Fibroblast of the aortic adventitia (primary cell): ENCODE results near the gene CNTFR. TPM values are rescaled to one million over a fixed set of nuclear protein-coding genes. Genes with fewer than 3 reads are reported as not detected.

Source experiments
- DNase-seq: peaks from one replicate; pipeline ENCODE4 v3.0.0-alpha.2; 2010; ENCODE audit warnings: low read depth
- H3K4me3 ChIP-seq: 2 replicates; pipeline ENCODE4 v1.5.1; 2011; ENCODE audit warnings: low read depth, mild to moderate bottlenecking, control low read depth, low read length, moderate library complexity
- total RNA-seq: library from RNA; depleted of rRNA; stranded (reverse); fragments of >200 nt; gene quantifications from 2 replicates; pipeline ENCODE4 v1.2.3, GENCODE V29; 2012; ENCODE audit warnings: low replicate concordance
- TF ChIP-seq, protein P1 (sequence below): IDR thresholded peaks from 2 replicates; pipeline ENCODE4 v1.5.1; 2011; ENCODE audit warnings: mild to moderate bottlenecking, low read length, control low read depth, inconsistent platforms; ENCODE audit not compliant: insufficient read depth

Gene CNTFR
- total RNA-seq, 1 donor = not detected

DNA sequence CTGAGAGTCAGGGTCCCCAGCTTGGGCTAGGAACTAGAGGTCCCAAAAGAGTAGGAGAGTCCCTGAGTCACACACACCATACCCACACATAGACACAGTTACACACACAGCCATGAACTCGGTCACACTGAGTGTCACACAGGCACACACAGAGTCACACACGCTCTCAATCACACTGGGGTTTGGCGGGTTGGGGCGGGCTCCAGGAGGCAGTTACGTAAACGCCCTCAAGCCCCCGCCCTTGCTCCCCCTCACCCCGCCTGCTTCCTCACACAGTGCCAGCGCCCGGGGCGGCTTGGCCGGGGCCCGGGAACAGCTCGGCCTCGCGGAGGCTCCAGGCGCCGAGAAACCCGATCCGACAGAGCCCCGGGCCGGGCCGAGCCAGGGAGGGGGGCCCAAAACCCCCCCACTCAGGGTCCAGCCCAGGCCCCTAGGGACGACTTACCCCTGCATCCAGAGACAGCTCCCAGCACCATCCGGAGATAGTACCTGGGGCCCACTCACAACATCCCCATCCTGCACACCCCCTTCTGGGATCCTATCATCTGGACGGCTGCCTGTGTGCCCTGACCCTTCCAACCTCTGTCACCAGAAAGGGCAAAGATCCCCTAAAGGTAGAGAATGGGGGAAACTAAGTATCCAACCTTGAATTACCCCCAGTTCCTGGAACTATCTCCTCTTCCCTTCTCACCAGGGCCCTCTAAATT is 3.5 kb upstream of the CNTFR start:
- DNase-seq = peak; percentile 18
- no peak overlapping the region for H3K4me3 ChIP-seq
- TF ChIP-seq, protein P1, sequence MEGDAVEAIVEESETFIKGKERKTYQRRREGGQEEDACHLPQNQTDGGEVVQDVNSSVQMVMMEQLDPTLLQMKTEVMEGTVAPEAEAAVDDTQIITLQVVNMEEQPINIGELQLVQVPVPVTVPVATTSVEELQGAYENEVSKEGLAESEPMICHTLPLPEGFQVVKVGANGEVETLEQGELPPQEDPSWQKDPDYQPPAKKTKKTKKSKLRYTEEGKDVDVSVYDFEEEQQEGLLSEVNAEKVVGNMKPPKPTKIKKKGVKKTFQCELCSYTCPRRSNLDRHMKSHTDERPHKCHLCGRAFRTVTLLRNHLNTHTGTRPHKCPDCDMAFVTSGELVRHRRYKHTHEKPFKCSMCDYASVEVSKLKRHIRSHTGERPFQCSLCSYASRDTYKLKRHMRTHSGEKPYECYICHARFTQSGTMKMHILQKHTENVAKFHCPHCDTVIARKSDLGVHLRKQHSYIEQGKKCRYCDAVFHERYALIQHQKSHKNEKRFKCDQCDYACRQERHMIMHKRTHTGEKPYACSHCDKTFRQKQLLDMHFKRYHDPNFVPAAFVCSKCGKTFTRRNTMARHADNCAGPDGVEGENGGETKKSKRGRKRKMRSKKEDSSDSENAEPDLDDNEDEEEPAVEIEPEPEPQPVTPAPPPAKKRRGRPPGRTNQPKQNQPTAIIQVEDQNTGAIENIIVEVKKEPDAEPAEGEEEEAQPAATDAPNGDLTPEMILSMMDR = no peak

DNA sequence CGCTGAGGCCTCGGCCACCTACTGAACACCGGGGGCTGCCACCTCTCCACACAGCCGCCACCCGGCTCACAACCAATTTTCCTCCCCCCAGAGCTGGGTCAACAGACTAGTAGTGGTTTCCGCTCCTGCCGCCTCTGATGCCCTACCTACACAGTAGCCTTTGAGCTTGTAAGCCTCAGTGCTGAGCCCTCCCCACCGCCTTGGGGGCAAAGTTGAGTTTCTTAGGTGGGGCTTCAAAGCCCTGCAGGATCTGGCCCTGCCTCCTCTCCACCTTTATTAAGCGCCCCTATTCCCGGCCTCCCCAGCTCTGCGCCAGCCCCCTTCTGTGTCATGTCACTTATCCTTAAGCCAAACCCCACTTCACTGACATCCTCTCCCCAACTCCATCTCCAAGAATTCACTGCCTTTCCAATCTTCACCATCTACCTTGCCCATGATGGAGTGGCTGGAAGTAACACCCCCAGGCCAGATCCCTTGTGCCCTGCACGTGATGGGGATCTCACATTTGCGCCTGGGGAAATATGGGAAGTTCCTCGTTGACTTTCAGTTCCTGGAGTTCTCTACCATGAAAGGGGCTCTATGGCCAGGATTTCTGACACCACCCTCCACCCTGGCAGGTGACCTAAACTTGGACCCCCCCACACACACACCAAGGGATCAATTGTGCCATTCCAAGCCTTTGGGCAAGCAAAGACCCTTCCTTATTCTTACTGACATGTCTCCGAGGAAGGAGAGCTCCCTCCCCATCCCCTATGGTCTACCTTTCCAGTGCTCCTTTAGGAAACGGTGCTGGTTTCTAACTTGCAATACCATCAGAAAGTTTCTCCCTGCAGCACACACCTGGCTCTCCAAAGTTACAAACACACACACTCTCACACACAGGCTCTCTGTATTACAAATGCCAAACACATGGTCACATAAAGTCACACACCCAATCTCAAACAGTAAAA is 2.7 kb upstream of the CNTFR start:
- H3K4me3 ChIP-seq = no peak overlapping the region
- no peak for DNase-seq
- TF ChIP-seq, protein P1 = no peak

- no peak overlapping the region for H3K4me3 ChIP-seq
- TF ChIP-seq, protein P1 = peak; percentile 85
- DNase-seq = peak; percentile 68
Measured at GRCh38 chr9:34591248-34591916, 1.9 kb upstream of the CNTFR start.

- no peak overlapping the region for H3K4me3 ChIP-seq
- DNase-seq = no peak
- TF ChIP-seq, protein P1 = no peak
Measured at GRCh38 chr9:34590381-34591247, 1.1 kb upstream of the CNTFR start.

- TF ChIP-seq, protein P1 = no peak
- no peak for DNase-seq
- H3K4me3 ChIP-seq = no peak overlapping the region
Measured at GRCh38 chr9:34588671-34589635, 571 bp downstream of the CNTFR start.
